Liver (tissue), 9 donors: ENCODE data around the gene CD36. TPM values are rescaled to one million over a fixed set of nuclear protein-coding genes. Genes with fewer than 3 reads are reported as not detected.

Experiments
- DNase-seq: peaks from one replicate; pipeline ENCODE4 v3.0.0-alpha.2; 2017; ENCODE audit warnings: low spot score
- H3K27ac ChIP-seq, 2 donors: one replicate each; pipeline ENCODE4 v1.7.0; 2013; ENCODE audit warnings: inconsistent platforms in 2 of 2, low read length in 2 of 2, control low read depth in 1 of 2, low read depth in 1 of 2, mild to moderate bottlenecking in 1 of 2
- H3K27me3 ChIP-seq, 4 donors: one replicate each; pipeline versions ENCODE4 v1.6.1 to v1.7.0; 2013; ENCODE audit warnings: low read length in 3 of 4, inconsistent platforms in 1 of 4, mild to moderate bottlenecking in 1 of 4, moderate library complexity in 1 of 4; ENCODE audit not compliant: control insufficient read depth in 4 of 4, insufficient read depth in 4 of 4
- H3K36me3 ChIP-seq, 4 donors: one replicate each; pipeline versions ENCODE4 v1.6.1 to v1.7.0; 2013; ENCODE audit warnings: low read length in 3 of 4, mild to moderate bottlenecking in 3 of 4, low read depth in 1 of 4, moderate library complexity in 1 of 4; ENCODE audit not compliant: control insufficient read depth in 4 of 4, insufficient read depth in 3 of 4
- H3K4me1 ChIP-seq, 4 donors: one replicate each; pipeline versions ENCODE4 v1.6.1 to v1.7.0; 2013; ENCODE audit warnings: low read length in 3 of 4, mild to moderate bottlenecking in 3 of 4, moderate library complexity in 1 of 4; ENCODE audit not compliant: control insufficient read depth in 4 of 4, insufficient read depth in 4 of 4
- H3K4me3 ChIP-seq, 3 donors: one replicate each; pipeline versions ENCODE4 v1.6.1 to v1.7.0; 2013; ENCODE audit warnings: low read length in 3 of 3, control low read depth in 1 of 3, low read depth in 1 of 3, mild to moderate bottlenecking in 1 of 3
- H3K9ac ChIP-seq, 2 donors: one replicate each; pipeline ENCODE4 v1.7.0; 2013; ENCODE audit warnings: low read length in 2 of 2, mild to moderate bottlenecking in 2 of 2, moderate library complexity in 2 of 2, control low read depth in 1 of 2, low read depth in 1 of 2
- H3K9me3 ChIP-seq, 4 donors: one replicate each; pipeline versions ENCODE4 v1.6.1 to v1.7.0; 2013; ENCODE audit warnings: low read length in 3 of 4; ENCODE audit not compliant: control insufficient read depth in 4 of 4
- CTCF ChIP-seq: fragments of 150-350 bp; IDR thresholded peaks from 2 replicates; pipeline ENCODE4 v1.5.1; 2017; ENCODE audit warnings: improper control_type of control experiment, low read depth, low read length; ENCODE audit not compliant: missing input control
- EGR1 ChIP-seq, 2 donors: IDR thresholded peaks; 2 replicates each; pipeline ENCODE4 v1.6.1; 2016 to 2018; ENCODE audit warnings: antibody characterized with exemption in 2 of 2, low read depth in 2 of 2
- FOXA1 ChIP-seq: IDR thresholded peaks from 2 replicates; pipeline ENCODE4 v1.6.1; 2016; ENCODE audit warnings: antibody characterized with exemption
- FOXA2 ChIP-seq: IDR thresholded peaks from 2 replicates; pipeline ENCODE4 v1.6.1; 2016; ENCODE audit warnings: antibody characterized with exemption
- GABPA ChIP-seq, 2 donors: IDR thresholded peaks in 1 of 2; conservative IDR thresholded peaks in 1 of 2; 2 replicates each; pipeline ENCODE4 v1.6.1; 2016; ENCODE audit warnings: antibody characterized with exemption in 2 of 2, mild to moderate bottlenecking in 1 of 2, moderate library complexity in 1 of 2
- HNF4A ChIP-seq, 2 donors: conservative IDR thresholded peaks; 2 replicates each; pipeline ENCODE4 v1.6.1; 2016; ENCODE audit warnings: antibody characterized with exemption in 2 of 2, mild to moderate bottlenecking in 2 of 2
- HNF4G ChIP-seq: IDR thresholded peaks from 2 replicates; pipeline ENCODE4 v1.6.1; 2016; ENCODE audit warnings: antibody characterized with exemption
- JUND ChIP-seq, 2 donors: IDR thresholded peaks; 2 replicates each; pipeline ENCODE4 v1.6.1; 2016; ENCODE audit warnings: antibody characterized with exemption in 2 of 2
- MAX ChIP-seq: IDR thresholded peaks from 2 replicates; pipeline ENCODE4 v1.6.1; 2016; ENCODE audit warnings: antibody characterized with exemption
- NR2F2 ChIP-seq: IDR thresholded peaks from 2 replicates; pipeline ENCODE4 v1.6.1; 2016; ENCODE audit warnings: antibody characterized with exemption
- RAD21 ChIP-seq, 2 donors: IDR thresholded peaks; 2 replicates each; pipeline ENCODE4 v1.6.1; 2016; ENCODE audit warnings: antibody characterized with exemption in 2 of 2, mild to moderate bottlenecking in 2 of 2
- RXRA ChIP-seq, 2 donors: IDR thresholded peaks; 2 replicates each; pipeline ENCODE4 v1.6.1; 2017 to 2018; ENCODE audit warnings: antibody characterized with exemption in 2 of 2, mild to moderate bottlenecking in 1 of 2
- SP1 ChIP-seq: IDR thresholded peaks from 2 replicates; pipeline ENCODE4 v1.6.1; 2018; ENCODE audit warnings: antibody characterized with exemption, mild to moderate bottlenecking
- TAF1 ChIP-seq: conservative IDR thresholded peaks from 2 replicates; pipeline ENCODE4 v1.6.1; 2016; ENCODE audit warnings: antibody characterized with exemption, mild to moderate bottlenecking
- YY1 ChIP-seq: IDR thresholded peaks from 2 replicates; pipeline ENCODE4 v1.6.1; 2016; ENCODE audit warnings: antibody characterized with exemption, mild to moderate bottlenecking
- ZBTB33 ChIP-seq: IDR thresholded peaks from 2 replicates; pipeline ENCODE4 v1.6.1; 2016; ENCODE audit warnings: antibody characterized with exemption
- WGBS: extraction: QIAGEN DNeasy Blood & Tissue Kit; methylation state at CpG from one replicate; pipeline ENCODE4 v1.1.7; 2013; 5-methylcytosine and 5-hydroxymethylcytosine counted together
- polyA plus RNA-seq, 2 donors: library from polyadenylated mRNA; stranded (reverse) in 1 of 2; unstranded in 1 of 2; fragments of 200-250 nt in 1 of 2; fragments of >200 nt in 1 of 2; fragmentation: Nextera tagmentation in 1 of 2; extraction: Ambion mirVana in 1 of 2; gene quantifications; one replicate each; pipeline versions ENCODE4 v1.2.1 to v1.2.3, GENCODE V29; 2013 to 2015
- total RNA-seq, 2 donors: library from RNA; depleted of rRNA; stranded (reverse); fragments of >200 nt; gene quantifications; one replicate each; pipeline ENCODE4 v1.2.3, GENCODE V29; 2014
- TF ChIP-seq, protein P1 (sequence below): IDR thresholded peaks from 2 replicates; pipeline ENCODE4 v1.6.1; 2016; ENCODE audit warnings: antibody characterized with exemption
- TF ChIP-seq, protein P2 (sequence below): IDR thresholded peaks from 2 replicates; pipeline ENCODE4 v1.6.1; 2016; ENCODE audit warnings: antibody characterized with exemption, mild to moderate bottlenecking
- donor health status: healthy.
- donor health status: healthy.
- donor health status: healthy.
- donor health status: healthy.
- donor health status: healthy.

Gene CD36
- total and polyA plus RNA-seq, 4 donors: 21.6 to 597 (median 54.5) TPM

GRCh38 chr7:80632139-80632538 is 6.3 kb upstream of the CD36 start:
- no peak overlapping the region for H3K27ac ChIP-seq
- no peak overlapping the region for H3K9ac ChIP-seq
- peaks cover 0 to 23% (median 10%) of the 10 kb centered on the region in 4 donors for H3K4me1 ChIP-seq

More at GRCh38 chr7:80632139-80632538, 6.3 kb upstream of the CD36 start:
- no peak overlapping the region for H3K4me3 ChIP-seq
- WGBS: 12% methylated on average over 1 of the region's 1 CpG
- TF ChIP-seq JUND (IDR thresholded peaks at IDR 0.05): no peak
- TF ChIP-seq EGR1 (IDR thresholded peaks at IDR 0.05; ENCODE audit: low read depth in 2 of 2): no peak
- no peak for TF ChIP-seq FOXA1
- TF ChIP-seq YY1: no peak
- no peak for TF ChIP-seq MAX
- TF ChIP-seq NR2F2: no peak
- TF ChIP-seq FOXA2: no peak
- TF ChIP-seq ZBTB33: no peak
- TF ChIP-seq TAF1: no peak
- TF ChIP-seq, protein P1, sequence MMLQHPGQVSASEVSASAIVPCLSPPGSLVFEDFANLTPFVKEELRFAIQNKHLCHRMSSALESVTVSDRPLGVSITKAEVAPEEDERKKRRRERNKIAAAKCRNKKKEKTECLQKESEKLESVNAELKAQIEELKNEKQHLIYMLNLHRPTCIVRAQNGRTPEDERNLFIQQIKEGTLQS: no peak
- no peak for TF ChIP-seq GABPA (IDR thresholded peaks at IDR 0.05 in 1 of 2, conservative IDR thresholded peaks at IDR 0.05 in 1 of 2)
- no peak for TF ChIP-seq HNF4A (conservative IDR thresholded peaks at IDR 0.05)
- TF ChIP-seq RAD21 (IDR thresholded peaks at IDR 0.05): no peak
- TF ChIP-seq CTCF: no peak
- no peak for TF ChIP-seq HNF4G
- no peak for TF ChIP-seq RXRA (IDR thresholded peaks at IDR 0.05)
- TF ChIP-seq, protein P2, sequence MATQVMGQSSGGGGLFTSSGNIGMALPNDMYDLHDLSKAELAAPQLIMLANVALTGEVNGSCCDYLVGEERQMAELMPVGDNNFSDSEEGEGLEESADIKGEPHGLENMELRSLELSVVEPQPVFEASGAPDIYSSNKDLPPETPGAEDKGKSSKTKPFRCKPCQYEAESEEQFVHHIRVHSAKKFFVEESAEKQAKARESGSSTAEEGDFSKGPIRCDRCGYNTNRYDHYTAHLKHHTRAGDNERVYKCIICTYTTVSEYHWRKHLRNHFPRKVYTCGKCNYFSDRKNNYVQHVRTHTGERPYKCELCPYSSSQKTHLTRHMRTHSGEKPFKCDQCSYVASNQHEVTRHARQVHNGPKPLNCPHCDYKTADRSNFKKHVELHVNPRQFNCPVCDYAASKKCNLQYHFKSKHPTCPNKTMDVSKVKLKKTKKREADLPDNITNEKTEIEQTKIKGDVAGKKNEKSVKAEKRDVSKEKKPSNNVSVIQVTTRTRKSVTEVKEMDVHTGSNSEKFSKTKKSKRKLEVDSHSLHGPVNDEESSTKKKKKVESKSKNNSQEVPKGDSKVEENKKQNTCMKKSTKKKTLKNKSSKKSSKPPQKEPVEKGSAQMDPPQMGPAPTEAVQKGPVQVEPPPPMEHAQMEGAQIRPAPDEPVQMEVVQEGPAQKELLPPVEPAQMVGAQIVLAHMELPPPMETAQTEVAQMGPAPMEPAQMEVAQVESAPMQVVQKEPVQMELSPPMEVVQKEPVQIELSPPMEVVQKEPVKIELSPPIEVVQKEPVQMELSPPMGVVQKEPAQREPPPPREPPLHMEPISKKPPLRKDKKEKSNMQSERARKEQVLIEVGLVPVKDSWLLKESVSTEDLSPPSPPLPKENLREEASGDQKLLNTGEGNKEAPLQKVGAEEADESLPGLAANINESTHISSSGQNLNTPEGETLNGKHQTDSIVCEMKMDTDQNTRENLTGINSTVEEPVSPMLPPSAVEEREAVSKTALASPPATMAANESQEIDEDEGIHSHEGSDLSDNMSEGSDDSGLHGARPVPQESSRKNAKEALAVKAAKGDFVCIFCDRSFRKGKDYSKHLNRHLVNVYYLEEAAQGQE: no peak
- no peak for TF ChIP-seq SP1
- H3K27me3 ChIP-seq: no peaks in the 10 kb centered on the region
- DNase-seq: no peak
- no peaks in the 10 kb centered on the region for H3K9me3 ChIP-seq
- H3K36me3 ChIP-seq: no peaks in the 10 kb centered on the region
